GM23338 (cell line): ENCODE measurements around the gene STK24. TPM values are rescaled to one million over a fixed set of nuclear protein-coding genes. Genes with fewer than 3 reads are reported as not detected.

Source experiments
- ATAC-seq: fragments of 200-7000 bp; cut with Tn5 transposase; 3 replicates; pipeline ENCODE4 v1.9.1; 2020
- DNase-seq: peaks from one replicate; pipeline ENCODE4 v3.0.0-alpha.2; 2015; ENCODE audit warnings: low spot score
- H2AFZ ChIP-seq: fragments of 200-600 bp; sonication (generic); 2 replicates; pipeline ENCODE4 v1.8.0; 2016; ENCODE audit warnings: antibody characterized with exemption, mild to moderate bottlenecking, moderate library complexity
- H3F3A ChIP-seq: fragments of 200-600 bp; sonication (generic); replicated peaks from 2 replicates; pipeline ENCODE4 v1.8.0; 2017; ENCODE audit warnings: antibody characterized with exemption, mixed run types, low read depth
- H3K27ac ChIP-seq: fragments of 200-600 bp; sonication (generic); 2 replicates; pipeline ENCODE4 v1.6.1; 2016; ENCODE audit warnings: low read depth
- H3K27me3 ChIP-seq: fragments of 200-600 bp; sonication (generic); 2 replicates; pipeline ENCODE4 v1.8.0; 2016; ENCODE audit warnings: mild to moderate bottlenecking, mixed run types, moderate library complexity; ENCODE audit not compliant: insufficient read depth
- H3K36me3 ChIP-seq: fragments of 200-600 bp; sonication (generic); 2 replicates; pipeline ENCODE4 v1.8.0; 2016; ENCODE audit warnings: mild to moderate bottlenecking; ENCODE audit not compliant: insufficient read depth
- H3K4me1 ChIP-seq: fragments of 200-600 bp; sonication (generic); 2 replicates; pipeline ENCODE4 v1.8.0; 2016; ENCODE audit warnings: mild to moderate bottlenecking, moderate library complexity; ENCODE audit not compliant: insufficient read depth
- H3K4me2 ChIP-seq: fragments of 200-600 bp; sonication (generic); 2 replicates; pipeline ENCODE4 v1.7.1; 2017; ENCODE audit warnings: mixed run types
- H3K4me3 ChIP-seq: fragments of 200-600 bp; sonication (generic); 2 replicates; pipeline ENCODE4 v1.6.1; 2016; ENCODE audit warnings: mixed run types
- H3K79me2 ChIP-seq: fragments of 200-600 bp; sonication (generic); replicated peaks from 2 replicates; pipeline ENCODE4 v1.8.0; 2017; ENCODE audit warnings: mild to moderate bottlenecking; ENCODE audit not compliant: insufficient read depth
- H3K9me2 ChIP-seq: fragments of 200-600 bp; sonication (generic); 2 replicates; pipeline ENCODE4 v1.8.0; 2017; ENCODE audit not compliant: insufficient read depth
- H4K20me1 ChIP-seq: fragments of 200-600 bp; sonication (generic); replicated peaks from 2 replicates; pipeline ENCODE4 v1.8.0; 2017; ENCODE audit warnings: mild to moderate bottlenecking; ENCODE audit not compliant: insufficient read depth
- H3K27ac Mint-ChIP-seq: 2 replicates; pipeline ENCODE4 v1.8.0; 2020; ENCODE audit warnings: inconsistent platforms, mild to moderate bottlenecking, moderate library complexity, mixed read lengths
- H3K27me3 Mint-ChIP-seq: 3 replicates; pipeline ENCODE4 v1.8.0; 2022; ENCODE audit warnings: low read depth, mild to moderate bottlenecking, moderate library complexity, mixed read lengths, inconsistent platforms; ENCODE audit not compliant: insufficient read depth, poor library complexity
- H3K36me3 Mint-ChIP-seq: 3 replicates; pipeline ENCODE4 v1.8.0; 2021; ENCODE audit warnings: low read depth, mild to moderate bottlenecking, inconsistent platforms, moderate library complexity, mixed read lengths
- H3K4me1 Mint-ChIP-seq: 3 replicates; pipeline ENCODE4 v1.8.0; 2020; ENCODE audit warnings: mild to moderate bottlenecking, inconsistent platforms, mixed read lengths
- H3K4me3 Mint-ChIP-seq: 3 replicates; pipeline ENCODE4 v1.8.0; 2021; ENCODE audit warnings: moderate library complexity, mild to moderate bottlenecking, inconsistent platforms, mixed read lengths
- H3K9me3 Mint-ChIP-seq: 3 replicates; pipeline ENCODE4 v1.8.0; 2020; ENCODE audit warnings: moderate library complexity, mild to moderate bottlenecking, inconsistent platforms, mixed read lengths
- CREB1 ChIP-seq: fragments of 250-450 bp; sonication (Bioruptor Pico); IDR thresholded peaks from 2 replicates; pipeline ENCODE4 v1.5.0; 2020; ENCODE audit warnings: low read depth, mild to moderate bottlenecking, moderate library complexity
- EZH2 ChIP-seq: fragments of 200-600 bp; sonication (generic); IDR thresholded peaks from one replicate; pipeline ENCODE4 v1.8.0; 2017; ENCODE audit warnings: antibody characterized with exemption, mild to moderate bottlenecking, low read depth; ENCODE audit not compliant: unreplicated experiment
- EZH2phosphoT487 ChIP-seq: fragments of 200-600 bp; sonication (generic); IDR thresholded peaks from one replicate; pipeline ENCODE4 v1.8.1; 2018; ENCODE audit warnings: antibody characterized with exemption; ENCODE audit not compliant: unreplicated experiment
- JUNB ChIP-seq: IDR thresholded peaks from one replicate; pipeline ENCODE4 v1.6.1; 2016; ENCODE audit warnings: antibody characterized with exemption; ENCODE audit not compliant: unreplicated experiment
- NANOG ChIP-seq: IDR thresholded peaks from 2 replicates; pipeline ENCODE4 v1.6.1; 2016; ENCODE audit warnings: antibody characterized with exemption, borderline replicate concordance
- POLR2AphosphoS5 ChIP-seq: IDR thresholded peaks from 2 replicates; pipeline ENCODE4 v1.6.1; 2016; ENCODE audit warnings: antibody characterized with exemption, low read depth
- STAT1 ChIP-seq: IDR thresholded peaks from one replicate; pipeline ENCODE4 v1.6.1; 2016; ENCODE audit warnings: antibody characterized with exemption; ENCODE audit not compliant: unreplicated experiment
- ZNF114 ChIP-seq: fragments of 250-450 bp; sonication (Bioruptor Pico); IDR thresholded peaks from 2 replicates; pipeline ENCODE4 v1.5.0; 2020; ENCODE audit warnings: mild to moderate bottlenecking, moderate library complexity
- ZNF331 ChIP-seq: fragments of 250-450 bp; sonication (Bioruptor Pico); IDR thresholded peaks from 2 replicates; pipeline ENCODE4 v1.5.0; 2020; ENCODE audit warnings: low read depth, mild to moderate bottlenecking, moderate library complexity
- polyA plus RNA-seq: library from polyadenylated mRNA; unstranded; fragments of >200 nt; fragmentation: Nextera tagmentation; extraction: Ambion mirVana; gene quantifications from 2 replicates; pipeline ENCODE4 v1.2.1, GENCODE V29; 2016
- total RNA-seq: library from RNA; depleted of rRNA; stranded (reverse); fragments of >200 nt; shearing (Covaris generic); gene quantifications from 2 replicates; pipeline ENCODE4 v1.2.3, GENCODE V29; 2014
- TF ChIP-seq, protein P1 (sequence below): fragments of 250-450 bp; sonication (Bioruptor Pico); IDR thresholded peaks from 2 replicates; pipeline ENCODE4 v1.5.0; 2020; ENCODE audit warnings: mild to moderate bottlenecking, moderate library complexity
- TF ChIP-seq, protein P2 (sequence below): IDR thresholded peaks from 2 replicates; pipeline ENCODE4 v1.6.1; 2016; ENCODE audit warnings: antibody characterized with exemption
- TF ChIP-seq, protein P3 (sequence below), 2 experiments: fragments of 200-600 bp in 1 of 2; sonication (generic) in 1 of 2; conservative IDR thresholded peaks; 2 replicates each; pipeline versions ENCODE4 v1.5.1 to v1.6.1; 2016 to 2017; ENCODE audit warnings: antibody characterized with exemption in 2 of 2, low read depth in 2 of 2, mild to moderate bottlenecking in 2 of 2, moderate library complexity in 1 of 2
- TF ChIP-seq, protein P4 (sequence below): IDR thresholded peaks from one replicate; pipeline ENCODE4 v1.6.1; 2018; ENCODE audit warnings: antibody characterized with exemption; ENCODE audit not compliant: unreplicated experiment

Gene STK24
- total and polyA plus RNA-seq, 2 experiments from 2014 or later, result 56.5 to 144 TPM

DNA sequence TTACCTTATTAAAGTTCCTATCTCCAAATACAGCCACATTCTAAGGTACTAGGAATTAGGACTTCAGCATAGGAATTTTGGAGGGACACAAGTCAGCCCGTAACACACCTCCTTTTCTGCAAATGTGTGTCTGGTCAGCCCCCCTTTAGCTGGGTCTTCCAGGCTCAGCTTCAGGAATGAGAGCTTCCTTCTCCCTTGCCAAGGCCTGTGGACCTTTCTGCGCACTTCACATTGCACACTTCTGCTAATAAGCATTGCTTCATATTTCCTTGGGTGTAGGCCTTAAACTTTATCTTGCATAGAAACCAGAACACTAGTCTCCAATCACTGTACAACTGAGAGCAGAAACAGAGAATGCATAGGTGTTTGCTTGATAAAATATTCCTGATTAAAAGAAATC lies 4.5 kb upstream of the STK24 start:
- Mint-ChIP-seq H3K4me1 (peaks cover 17% of the 10 kb centered on the region), H3K27ac (no peak overlapping the region)
- H3K27ac ChIP-seq, result no peak overlapping the region

More for the DNA sequence above, 4.5 kb upstream of the STK24 start:
- Histone ChIP-seq H3K4me2 (no peak overlapping the region), H3F3A (0 out of 2 replicates have a peak, but pooled peaks cover 5% of the 10 kb centered on the region), H3K9me2 (no peaks in the 10 kb centered on the region), H3K4me3 (no peak overlapping the region), H3K36me3 (no peaks in the 10 kb centered on the region), H4K20me1 (no peaks in the 10 kb centered on the region), H3K79me2 (0 out of 2 replicates have a peak, but pooled peaks cover 1% of the 10 kb centered on the region), H3K4me1 (peaks cover 17% of the 10 kb centered on the region), H2AFZ (no peak overlapping the region), H3K27me3 (no peaks in the 10 kb centered on the region)
- no peaks in the 10 kb centered on the region for H3K27me3 Mint-ChIP-seq
- no peak for DNase-seq
- TF ChIP-seq, protein P1, sequence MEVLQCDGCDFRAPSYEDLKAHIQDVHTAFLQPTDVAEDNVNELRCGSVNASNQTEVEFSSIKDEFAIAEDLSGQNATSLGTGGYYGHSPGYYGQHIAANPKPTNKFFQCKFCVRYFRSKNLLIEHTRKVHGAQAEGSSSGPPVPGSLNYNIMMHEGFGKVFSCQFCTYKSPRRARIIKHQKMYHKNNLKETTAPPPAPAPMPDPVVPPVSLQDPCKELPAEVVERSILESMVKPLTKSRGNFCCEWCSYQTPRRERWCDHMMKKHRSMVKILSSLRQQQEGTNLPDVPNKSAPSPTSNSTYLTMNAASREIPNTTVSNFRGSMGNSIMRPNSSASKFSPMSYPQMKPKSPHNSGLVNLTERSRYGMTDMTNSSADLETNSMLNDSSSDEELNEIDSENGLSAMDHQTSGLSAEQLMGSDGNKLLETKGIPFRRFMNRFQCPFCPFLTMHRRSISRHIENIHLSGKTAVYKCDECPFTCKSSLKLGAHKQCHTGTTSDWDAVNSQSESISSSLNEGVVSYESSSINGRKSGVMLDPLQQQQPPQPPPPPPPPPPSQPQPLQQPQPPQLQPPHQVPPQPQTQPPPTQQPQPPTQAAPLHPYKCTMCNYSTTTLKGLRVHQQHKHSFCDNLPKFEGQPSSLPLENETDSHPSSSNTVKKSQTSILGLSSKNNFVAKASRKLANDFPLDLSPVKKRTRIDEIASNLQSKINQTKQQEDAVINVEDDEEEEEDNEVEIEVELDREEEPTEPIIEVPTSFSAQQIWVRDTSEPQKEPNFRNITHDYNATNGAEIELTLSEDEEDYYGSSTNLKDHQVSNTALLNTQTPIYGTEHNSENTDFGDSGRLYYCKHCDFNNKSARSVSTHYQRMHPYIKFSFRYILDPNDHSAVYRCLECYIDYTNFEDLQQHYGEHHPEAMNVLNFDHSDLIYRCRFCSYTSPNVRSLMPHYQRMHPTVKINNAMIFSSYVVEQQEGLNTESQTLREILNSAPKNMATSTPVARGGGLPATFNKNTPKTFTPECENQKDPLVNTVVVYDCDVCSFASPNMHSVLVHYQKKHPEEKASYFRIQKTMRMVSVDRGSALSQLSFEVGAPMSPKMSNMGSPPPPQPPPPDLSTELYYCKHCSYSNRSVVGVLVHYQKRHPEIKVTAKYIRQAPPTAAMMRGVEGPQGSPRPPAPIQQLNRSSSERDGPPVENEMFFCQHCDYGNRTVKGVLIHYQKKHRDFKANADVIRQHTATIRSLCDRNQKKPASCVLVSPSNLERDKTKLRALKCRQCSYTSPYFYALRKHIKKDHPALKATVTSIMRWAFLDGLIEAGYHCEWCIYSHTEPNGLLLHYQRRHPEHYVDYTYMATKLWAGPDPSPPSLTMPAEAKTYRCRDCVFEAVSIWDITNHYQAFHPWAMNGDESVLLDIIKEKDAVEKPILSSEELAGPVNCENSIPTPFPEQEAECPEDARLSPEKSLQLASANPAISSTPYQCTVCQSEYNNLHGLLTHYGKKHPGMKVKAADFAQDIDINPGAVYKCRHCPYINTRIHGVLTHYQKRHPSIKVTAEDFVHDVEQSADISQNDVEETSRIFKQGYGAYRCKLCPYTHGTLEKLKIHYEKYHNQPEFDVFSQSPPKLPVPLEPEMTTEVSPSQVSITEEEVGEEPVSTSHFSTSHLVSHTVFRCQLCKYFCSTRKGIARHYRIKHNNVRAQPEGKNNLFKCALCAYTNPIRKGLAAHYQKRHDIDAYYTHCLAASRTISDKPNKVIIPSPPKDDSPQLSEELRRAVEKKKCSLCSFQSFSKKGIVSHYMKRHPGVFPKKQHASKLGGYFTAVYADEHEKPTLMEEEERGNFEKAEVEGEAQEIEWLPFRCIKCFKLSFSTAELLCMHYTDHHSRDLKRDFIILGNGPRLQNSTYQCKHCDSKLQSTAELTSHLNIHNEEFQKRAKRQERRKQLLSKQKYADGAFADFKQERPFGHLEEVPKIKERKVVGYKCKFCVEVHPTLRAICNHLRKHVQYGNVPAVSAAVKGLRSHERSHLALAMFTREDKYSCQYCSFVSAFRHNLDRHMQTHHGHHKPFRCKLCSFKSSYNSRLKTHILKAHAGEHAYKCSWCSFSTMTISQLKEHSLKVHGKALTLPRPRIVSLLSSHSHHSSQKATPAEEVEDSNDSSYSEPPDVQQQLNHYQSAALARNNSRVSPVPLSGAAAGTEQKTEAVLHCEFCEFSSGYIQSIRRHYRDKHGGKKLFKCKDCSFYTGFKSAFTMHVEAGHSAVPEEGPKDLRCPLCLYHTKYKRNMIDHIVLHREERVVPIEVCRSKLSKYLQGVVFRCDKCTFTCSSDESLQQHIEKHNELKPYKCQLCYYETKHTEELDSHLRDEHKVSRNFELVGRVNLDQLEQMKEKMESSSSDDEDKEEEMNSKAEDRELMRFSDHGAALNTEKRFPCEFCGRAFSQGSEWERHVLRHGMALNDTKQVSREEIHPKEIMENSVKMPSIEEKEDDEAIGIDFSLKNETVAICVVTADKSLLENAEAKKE (CRISPR knock-in tag), result no peak
- TF ChIP-seq, protein P2, sequence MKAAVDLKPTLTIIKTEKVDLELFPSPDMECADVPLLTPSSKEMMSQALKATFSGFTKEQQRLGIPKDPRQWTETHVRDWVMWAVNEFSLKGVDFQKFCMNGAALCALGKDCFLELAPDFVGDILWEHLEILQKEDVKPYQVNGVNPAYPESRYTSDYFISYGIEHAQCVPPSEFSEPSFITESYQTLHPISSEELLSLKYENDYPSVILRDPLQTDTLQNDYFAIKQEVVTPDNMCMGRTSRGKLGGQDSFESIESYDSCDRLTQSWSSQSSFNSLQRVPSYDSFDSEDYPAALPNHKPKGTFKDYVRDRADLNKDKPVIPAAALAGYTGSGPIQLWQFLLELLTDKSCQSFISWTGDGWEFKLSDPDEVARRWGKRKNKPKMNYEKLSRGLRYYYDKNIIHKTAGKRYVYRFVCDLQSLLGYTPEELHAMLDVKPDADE, result no peak
- TF ChIP-seq EZH2phosphoT487 (no peak), JUNB (no peak), CREB1 (CRISPR knock-in tag) (no peak), NANOG (no peak), POLR2AphosphoS5 (no peak), EZH2 (no peak), ZNF114 (no peak), ZNF331 (CRISPR knock-in tag) (no peak), STAT1 (no peak)
- TF ChIP-seq, protein P3, sequence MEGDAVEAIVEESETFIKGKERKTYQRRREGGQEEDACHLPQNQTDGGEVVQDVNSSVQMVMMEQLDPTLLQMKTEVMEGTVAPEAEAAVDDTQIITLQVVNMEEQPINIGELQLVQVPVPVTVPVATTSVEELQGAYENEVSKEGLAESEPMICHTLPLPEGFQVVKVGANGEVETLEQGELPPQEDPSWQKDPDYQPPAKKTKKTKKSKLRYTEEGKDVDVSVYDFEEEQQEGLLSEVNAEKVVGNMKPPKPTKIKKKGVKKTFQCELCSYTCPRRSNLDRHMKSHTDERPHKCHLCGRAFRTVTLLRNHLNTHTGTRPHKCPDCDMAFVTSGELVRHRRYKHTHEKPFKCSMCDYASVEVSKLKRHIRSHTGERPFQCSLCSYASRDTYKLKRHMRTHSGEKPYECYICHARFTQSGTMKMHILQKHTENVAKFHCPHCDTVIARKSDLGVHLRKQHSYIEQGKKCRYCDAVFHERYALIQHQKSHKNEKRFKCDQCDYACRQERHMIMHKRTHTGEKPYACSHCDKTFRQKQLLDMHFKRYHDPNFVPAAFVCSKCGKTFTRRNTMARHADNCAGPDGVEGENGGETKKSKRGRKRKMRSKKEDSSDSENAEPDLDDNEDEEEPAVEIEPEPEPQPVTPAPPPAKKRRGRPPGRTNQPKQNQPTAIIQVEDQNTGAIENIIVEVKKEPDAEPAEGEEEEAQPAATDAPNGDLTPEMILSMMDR (conservative IDR thresholded peaks at IDR 0.05; ENCODE audit: low read depth in 2 of 2), result no peak
- TF ChIP-seq, protein P4, sequence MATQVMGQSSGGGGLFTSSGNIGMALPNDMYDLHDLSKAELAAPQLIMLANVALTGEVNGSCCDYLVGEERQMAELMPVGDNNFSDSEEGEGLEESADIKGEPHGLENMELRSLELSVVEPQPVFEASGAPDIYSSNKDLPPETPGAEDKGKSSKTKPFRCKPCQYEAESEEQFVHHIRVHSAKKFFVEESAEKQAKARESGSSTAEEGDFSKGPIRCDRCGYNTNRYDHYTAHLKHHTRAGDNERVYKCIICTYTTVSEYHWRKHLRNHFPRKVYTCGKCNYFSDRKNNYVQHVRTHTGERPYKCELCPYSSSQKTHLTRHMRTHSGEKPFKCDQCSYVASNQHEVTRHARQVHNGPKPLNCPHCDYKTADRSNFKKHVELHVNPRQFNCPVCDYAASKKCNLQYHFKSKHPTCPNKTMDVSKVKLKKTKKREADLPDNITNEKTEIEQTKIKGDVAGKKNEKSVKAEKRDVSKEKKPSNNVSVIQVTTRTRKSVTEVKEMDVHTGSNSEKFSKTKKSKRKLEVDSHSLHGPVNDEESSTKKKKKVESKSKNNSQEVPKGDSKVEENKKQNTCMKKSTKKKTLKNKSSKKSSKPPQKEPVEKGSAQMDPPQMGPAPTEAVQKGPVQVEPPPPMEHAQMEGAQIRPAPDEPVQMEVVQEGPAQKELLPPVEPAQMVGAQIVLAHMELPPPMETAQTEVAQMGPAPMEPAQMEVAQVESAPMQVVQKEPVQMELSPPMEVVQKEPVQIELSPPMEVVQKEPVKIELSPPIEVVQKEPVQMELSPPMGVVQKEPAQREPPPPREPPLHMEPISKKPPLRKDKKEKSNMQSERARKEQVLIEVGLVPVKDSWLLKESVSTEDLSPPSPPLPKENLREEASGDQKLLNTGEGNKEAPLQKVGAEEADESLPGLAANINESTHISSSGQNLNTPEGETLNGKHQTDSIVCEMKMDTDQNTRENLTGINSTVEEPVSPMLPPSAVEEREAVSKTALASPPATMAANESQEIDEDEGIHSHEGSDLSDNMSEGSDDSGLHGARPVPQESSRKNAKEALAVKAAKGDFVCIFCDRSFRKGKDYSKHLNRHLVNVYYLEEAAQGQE, result no peak
- no peaks in the 10 kb centered on the region for H3K9me3 Mint-ChIP-seq
- no peak overlapping the region for H3K4me3 Mint-ChIP-seq
- no peak for ATAC-seq
- no peaks in the 10 kb centered on the region for H3K36me3 Mint-ChIP-seq
